Measurements from ENCODE around the gene TMTC1. TPM values are rescaled to one million over a fixed set of nuclear protein-coding genes. Genes with fewer than 3 reads are reported as not detected.

Gene TMTC1
- total and polyA plus RNA-seq, 12 donors = 5.1 to 82.2 (median 41.8) TPM

DNA sequence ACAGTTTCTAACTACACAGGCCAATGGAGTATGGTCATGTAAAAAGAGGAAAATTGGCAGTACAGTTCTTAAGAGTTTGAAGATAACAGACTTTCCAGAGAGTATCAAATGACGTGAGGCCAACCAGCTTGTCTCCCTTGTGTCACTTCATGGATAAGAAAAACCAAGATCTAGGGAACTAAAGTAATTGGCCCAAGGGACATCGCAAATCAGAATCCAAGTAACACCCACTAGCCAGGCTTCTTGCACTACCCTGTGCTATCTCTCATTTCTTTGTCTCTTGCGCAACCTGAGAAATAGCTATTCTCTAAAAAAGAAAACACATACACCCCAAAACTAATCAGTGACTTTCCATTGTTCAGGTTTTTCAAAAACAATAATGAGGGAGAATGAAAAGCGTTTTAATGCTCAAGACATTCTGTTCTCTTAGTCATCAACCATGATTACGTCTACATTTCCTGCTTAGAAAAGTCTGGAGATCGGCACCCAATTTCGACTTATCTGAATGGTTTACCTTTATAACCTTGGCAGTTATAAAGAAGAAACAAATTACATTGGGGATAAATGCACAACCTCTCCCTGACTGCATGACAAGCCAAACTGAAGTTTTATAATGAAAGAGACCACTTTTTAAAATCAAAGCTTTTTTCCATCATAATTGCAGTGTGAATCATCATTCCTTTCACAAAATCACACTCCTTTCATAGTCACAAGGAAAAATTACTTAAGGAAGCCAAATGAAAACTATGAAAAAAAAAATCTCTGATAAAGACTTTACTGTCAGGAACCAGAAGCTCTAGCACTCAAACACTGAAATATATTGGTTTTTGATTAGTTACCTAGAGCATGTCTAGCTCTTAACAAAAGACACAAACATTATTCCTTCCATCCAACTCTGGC, 42.1 kb downstream of the TMTC1 start:
- Histone ChIP-seq H3K4me3 (no peak overlapping the region), H3K9me3 (replicated peaks in 1 of 3) (no peaks in the 10 kb centered on the region), H3K4me1 (replicated peaks in 1 of 2) (peaks cover 0 to 13% of the 10 kb centered on the region in 2 donors), H3K36me3 (replicated peaks in 1 of 2) (no peaks in the 10 kb centered on the region), H3K27me3 (no peaks in the 10 kb centered on the region), H3K27ac (peak overlapping the region in 2 of 5 donors; percentile 55 to 60)
- intact Hi-C loops (cut with DNase I) = no loop called here
- 70 to 78% (median 75%) methylated on average over 7 of the region's 7 CpGs for WGBS, 4 donors
- no peak for DNase-seq
- TF ChIP-seq, protein P1, sequence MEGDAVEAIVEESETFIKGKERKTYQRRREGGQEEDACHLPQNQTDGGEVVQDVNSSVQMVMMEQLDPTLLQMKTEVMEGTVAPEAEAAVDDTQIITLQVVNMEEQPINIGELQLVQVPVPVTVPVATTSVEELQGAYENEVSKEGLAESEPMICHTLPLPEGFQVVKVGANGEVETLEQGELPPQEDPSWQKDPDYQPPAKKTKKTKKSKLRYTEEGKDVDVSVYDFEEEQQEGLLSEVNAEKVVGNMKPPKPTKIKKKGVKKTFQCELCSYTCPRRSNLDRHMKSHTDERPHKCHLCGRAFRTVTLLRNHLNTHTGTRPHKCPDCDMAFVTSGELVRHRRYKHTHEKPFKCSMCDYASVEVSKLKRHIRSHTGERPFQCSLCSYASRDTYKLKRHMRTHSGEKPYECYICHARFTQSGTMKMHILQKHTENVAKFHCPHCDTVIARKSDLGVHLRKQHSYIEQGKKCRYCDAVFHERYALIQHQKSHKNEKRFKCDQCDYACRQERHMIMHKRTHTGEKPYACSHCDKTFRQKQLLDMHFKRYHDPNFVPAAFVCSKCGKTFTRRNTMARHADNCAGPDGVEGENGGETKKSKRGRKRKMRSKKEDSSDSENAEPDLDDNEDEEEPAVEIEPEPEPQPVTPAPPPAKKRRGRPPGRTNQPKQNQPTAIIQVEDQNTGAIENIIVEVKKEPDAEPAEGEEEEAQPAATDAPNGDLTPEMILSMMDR (IDR thresholded peaks at IDR 0.05) = no peak
- TF ChIP-seq POLR2A (IDR thresholded peaks at IDR 0.05) = no peak

DNA sequence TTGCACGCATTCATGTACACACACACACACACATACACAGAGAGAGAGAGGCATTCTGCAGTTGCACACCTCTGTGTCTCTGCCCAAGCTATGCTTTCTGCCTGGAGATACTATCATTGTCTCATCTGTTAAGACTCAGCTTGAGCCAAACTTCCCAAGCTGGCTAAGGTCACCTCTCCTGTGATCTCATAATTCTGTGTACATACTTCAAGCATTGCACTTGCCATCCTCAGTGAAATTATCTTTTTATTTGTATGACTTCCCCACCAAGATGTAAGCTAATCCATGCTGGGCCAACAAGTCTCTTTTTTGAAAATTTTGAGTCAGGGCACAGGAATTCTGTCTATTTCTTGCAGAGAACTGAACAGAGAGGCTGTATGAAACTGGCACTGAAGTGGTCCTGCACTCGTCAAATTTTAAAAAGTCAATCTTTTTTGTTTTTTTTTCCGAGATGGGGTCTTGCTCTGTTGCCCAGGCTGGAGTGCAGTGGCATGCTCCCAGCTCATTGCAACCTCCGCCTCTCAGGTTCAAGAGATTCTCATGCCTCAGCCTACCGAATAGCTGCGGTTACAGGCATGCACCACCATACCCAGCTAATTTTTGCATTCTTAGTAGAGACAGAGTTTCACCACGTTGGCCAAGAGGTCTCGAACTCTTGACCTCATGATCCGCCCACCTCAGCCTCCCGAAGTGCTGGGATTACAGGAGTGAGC, 44.3 kb downstream of the TMTC1 start:
- WGBS, 4 donors = 88 to 90% (median 90%) methylated on average over 10 of the region's 10 CpGs
- peaks cover 0 to 22% of the 10 kb centered on the region in 2 donors for H3K4me1 ChIP-seq (replicated peaks in 1 of 2)
- TF ChIP-seq, protein P1 (IDR thresholded peaks at IDR 0.05) = no peak
- no peak for TF ChIP-seq POLR2A (IDR thresholded peaks at IDR 0.05)
- H3K27ac ChIP-seq = peak overlapping the region in 1 of 5 donors; percentile 14
- H3K9me3 ChIP-seq (replicated peaks in 1 of 3) = no peaks in the 10 kb centered on the region
- H3K27me3 ChIP-seq = no peaks in the 10 kb centered on the region
- no peak overlapping the region for H3K4me3 ChIP-seq
- intact Hi-C loops (cut with DNase I) = no loop called here
- H3K36me3 ChIP-seq (replicated peaks in 1 of 2) = no peaks in the 10 kb centered on the region
- DNase-seq = no peak

DNA sequence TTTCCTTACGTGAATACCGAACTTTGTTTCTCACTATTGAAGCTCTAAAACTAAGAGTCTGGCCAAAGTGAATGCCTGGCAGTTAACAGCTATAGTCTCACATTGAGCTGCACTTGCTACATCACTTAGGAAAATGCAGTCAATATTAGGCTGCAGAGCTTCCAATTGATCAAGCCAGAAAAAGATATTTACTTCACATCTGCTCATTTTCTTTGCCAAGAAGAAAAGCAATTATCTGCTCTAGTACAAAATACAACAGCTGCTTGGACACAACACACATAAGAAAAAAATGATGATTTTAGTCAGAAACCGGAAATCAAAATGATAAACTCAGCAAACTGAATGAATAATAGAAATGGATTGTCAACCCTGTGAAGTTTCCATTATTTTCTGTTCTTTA, 45.4 kb downstream of the TMTC1 start:
- 76 to 83% (median 81%) methylated on average over 3 of the region's 3 CpGs for WGBS, 4 donors
- Histone ChIP-seq H3K27ac (no peak overlapping the region), H3K4me1 (replicated peaks in 1 of 2) (peaks cover 0 to 22% of the 10 kb centered on the region in 2 donors)

DNA sequence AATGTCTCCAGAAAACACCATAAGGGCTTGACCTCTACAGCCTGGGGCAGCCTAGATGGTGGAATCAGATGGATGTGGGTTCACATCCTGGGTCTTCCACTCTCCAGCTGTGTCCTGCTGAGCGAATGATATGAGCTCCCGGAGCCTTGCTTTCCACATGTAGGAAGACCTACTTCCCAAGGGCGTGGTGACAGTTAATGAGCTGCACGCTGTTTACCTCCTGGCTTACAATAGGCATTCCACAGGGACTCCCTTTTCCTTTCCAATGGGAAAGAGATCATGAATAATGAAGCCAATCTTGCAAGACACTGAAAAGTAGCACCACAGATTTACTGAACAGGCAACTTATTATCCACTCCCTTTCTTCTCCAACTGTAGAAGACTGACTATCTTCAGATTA, 46.1 kb downstream of the TMTC1 start:
- no peaks in the 10 kb centered on the region for H3K36me3 ChIP-seq (replicated peaks in 1 of 2)
- H3K27ac ChIP-seq = no peak overlapping the region
- DNase-seq = no peak
- WGBS, 4 donors = 56 to 90% (median 82%) methylated on average over 4 of the region's 4 CpGs
- TF ChIP-seq POLR2A (IDR thresholded peaks at IDR 0.05) = no peak
- TF ChIP-seq, protein P1 (IDR thresholded peaks at IDR 0.05) = no peak
- H3K27me3 ChIP-seq = no peaks in the 10 kb centered on the region
- no peaks in the 10 kb centered on the region for H3K9me3 ChIP-seq (replicated peaks in 1 of 3)
- peaks cover 0 to 22% of the 10 kb centered on the region in 2 donors for H3K4me1 ChIP-seq (replicated peaks in 1 of 2)
- no peak overlapping the region for H3K4me3 ChIP-seq
- intact Hi-C loops (cut with DNase I) = no loop called here

More for the DNA sequence above, 45.4 kb downstream of the TMTC1 start:
- no peak overlapping the region for H3K4me3 ChIP-seq
- H3K9me3 ChIP-seq (replicated peaks in 1 of 3) = no peaks in the 10 kb centered on the region
- DNase-seq = no peak
- TF ChIP-seq, protein P1 (IDR thresholded peaks at IDR 0.05) = no peak
- TF ChIP-seq POLR2A (IDR thresholded peaks at IDR 0.05) = no peak
- no peaks in the 10 kb centered on the region for H3K27me3 ChIP-seq
- no peaks in the 10 kb centered on the region for H3K36me3 ChIP-seq (replicated peaks in 1 of 2)
- intact Hi-C loops (cut with DNase I) = no loop called here
